Measurements from ENCODE around the gene SNED1.
"Not testable (repeated sequence)": the region's sequence is repeated elsewhere in the genome, so short reads cannot be mapped to it uniquely, and the experiment has no call there.

The SNED1 gene

DNA sequence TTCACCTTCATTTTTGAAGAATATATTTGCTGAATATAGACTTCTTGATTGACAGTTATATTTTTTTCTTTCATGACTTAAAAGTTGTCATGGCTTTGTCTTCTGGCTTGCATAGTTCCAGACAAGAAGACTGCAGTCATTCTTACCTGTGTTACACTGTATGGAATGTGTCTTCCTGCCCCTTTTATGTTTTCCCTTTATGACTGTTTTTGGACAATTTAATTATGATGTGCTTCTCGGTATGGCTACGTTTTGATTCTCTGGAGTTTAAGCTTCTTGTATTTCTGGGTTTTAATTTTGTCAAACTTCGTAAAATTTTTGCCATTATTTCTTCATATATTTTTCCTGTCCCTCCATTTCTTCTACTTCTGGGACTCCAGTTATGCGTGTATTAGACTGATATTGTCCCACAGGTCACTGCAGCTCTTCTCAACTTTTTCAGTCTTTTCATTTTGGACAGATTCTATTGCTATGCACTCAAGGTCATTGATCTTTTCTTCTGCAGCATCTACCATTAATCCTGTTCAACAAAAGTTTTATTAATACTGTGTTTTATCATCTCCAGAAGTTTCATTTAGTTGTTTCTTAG is 86.5 kb downstream of the SNED1 start:
- no peak for DNase-seq (ENCODE audit: low read depth in 2 of 2)

- DNase-seq (ENCODE audit: low read depth in 2 of 2), result no peak
These were observed 89.2 kb downstream of the SNED1 start for GRCh38 chr2:241087420-241088268.

GRCh38 chr2:241088376-241088775 is 90.0 kb downstream of the SNED1 start:
- DNase-seq (ENCODE audit: low read depth in 2 of 2), result no peak

- DNase-seq (ENCODE audit: low read depth in 2 of 2), result no peak
These were observed 90.6 kb downstream of the SNED1 start for GRCh38 chr2:241088791-241089732.

- no peak for DNase-seq (ENCODE audit: low read depth in 2 of 2)
These were observed 92.8 kb downstream of the SNED1 start for GRCh38 chr2:241091201-241091600.

DNA sequence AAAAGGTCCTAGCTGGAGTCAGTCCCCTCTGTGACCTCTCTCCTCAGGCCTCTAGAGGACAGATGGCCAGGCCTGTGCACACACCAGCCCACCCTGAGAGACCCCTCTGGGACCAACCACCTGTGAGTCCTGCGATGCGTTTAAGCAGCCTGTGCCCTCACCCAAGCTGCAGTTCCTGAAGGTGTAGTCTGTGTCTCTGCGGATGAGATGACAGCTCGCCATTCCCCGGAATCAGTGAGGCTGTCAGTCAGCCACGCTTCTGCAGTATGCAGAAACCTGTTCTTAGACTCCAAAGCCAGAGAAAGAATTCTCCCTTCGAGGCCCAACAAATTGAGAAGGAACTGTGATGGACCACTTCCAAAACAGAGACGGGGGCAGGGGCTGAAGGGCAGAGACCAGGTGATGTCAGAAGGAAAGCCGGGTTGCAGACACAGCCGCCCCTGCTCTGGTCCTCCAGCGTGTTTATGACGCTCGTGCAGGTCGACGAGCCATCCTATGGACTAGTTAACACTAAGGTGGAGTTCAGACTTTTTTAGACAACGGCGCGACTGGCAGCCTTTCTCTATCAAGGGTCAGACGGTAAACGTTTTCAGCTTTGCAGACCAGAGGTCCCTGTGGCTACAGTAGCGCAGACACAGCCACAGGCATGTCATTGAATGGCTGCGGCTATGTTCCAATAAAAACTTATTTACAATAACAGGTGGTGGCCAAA is 93.5 kb downstream of the SNED1 start:
- DNase-seq (ENCODE audit: low read depth in 2 of 2), result no peak

GRCh38 chr2:241092677-241093076 is 94.3 kb downstream of the SNED1 start:
- no peak for DNase-seq (ENCODE audit: low read depth in 2 of 2)

- not testable (repeated sequence) for DNase-seq (ENCODE audit: low read depth in 2 of 2)
These were observed 94.8 kb downstream of the SNED1 start for GRCh38 chr2:241093133-241093781.

DNA sequence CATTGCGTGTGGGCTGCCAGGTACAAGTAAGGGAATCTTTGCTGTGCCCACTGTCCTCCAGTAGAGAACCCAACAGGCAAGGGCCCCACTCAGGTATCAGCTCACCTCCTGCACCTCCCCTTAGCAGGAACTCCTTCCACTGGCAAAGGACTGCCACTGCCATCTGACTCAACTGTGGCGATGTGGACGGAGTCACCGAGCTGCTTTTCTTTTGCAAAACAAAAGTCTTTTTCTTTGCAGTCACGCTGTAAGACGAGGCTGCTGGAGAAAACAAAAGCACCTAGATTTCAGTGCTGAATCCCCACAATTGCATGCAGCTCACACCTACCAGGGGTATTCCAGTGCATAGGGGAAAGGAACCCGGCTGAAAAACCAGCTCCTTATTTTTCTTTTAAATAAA is 95.8 kb downstream of the SNED1 start:
- DNase-seq (ENCODE audit: low read depth in 2 of 2), result no peak

DNA sequence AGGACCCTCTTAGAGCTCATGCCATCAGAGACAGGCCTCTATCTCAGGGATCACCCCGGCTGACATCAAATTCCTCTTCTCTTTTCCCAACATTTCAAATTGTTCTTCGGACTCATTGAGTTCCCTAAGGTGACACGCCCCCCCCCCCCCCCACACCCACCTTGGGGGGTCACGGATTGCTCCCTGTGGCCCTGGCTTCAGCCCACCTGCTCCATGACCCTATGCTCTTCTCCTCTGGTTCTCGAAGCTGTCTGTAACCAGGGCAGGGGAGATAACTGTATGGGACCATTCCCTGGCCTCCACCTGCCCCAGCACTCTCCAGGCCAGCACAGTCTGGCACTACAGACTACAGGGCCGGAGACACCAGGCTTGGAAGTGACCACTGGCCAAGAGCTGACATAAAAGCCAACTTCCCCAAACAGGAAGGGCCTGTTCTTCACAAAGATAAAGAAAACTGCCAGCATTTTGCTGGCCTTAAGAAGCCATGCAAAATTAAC is 96.6 kb downstream of the SNED1 start:
- DNase-seq (ENCODE audit: low read depth in 2 of 2), result no peak

GRCh38 chr2:241095594-241096290 is 97.3 kb downstream of the SNED1 start:
- no peak for DNase-seq (ENCODE audit: low read depth in 2 of 2)

DNA sequence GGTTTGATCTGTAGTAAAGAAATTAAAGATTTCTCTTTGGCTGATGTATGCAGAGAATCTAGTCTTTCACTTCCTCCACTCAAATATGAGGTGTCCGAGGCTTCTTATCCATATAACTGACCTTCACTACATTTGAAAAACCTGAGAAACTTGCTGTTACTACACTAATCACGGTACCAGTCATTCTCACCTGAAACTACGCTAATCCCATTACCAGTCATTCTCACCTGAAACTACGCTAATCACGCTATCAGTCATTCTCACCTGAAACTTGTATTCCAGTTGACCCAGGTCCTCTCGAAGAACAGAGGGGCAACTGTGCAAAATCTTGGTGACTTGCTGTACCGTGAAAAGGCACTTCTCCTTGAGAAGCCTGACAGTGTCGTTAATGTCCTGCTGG is 98.6 kb downstream of the SNED1 start:
- DNase-seq (ENCODE audit: low read depth in 2 of 2), result no peak

- no peak for DNase-seq (ENCODE audit: low read depth in 2 of 2)
These were observed 100.8 kb downstream of the SNED1 start for GRCh38 chr2:241099246-241099645.

- DNase-seq (ENCODE audit: low read depth in 2 of 2), result peak; percentile 49 to 55
These were observed 103.9 kb downstream of the SNED1 start, which contains the start of gene MTERF4 for GRCh38 chr2:241102239-241102803. Gene MTERF4, minus strand, starts transcription at chr2:241102287. Its CDS starts 14 bp downstream, at chr2:241102273.

- DNase-seq (ENCODE audit: low read depth in 2 of 2), result no peak
These were observed 104.8 kb downstream of the SNED1 start for GRCh38 chr2:241103176-241103595.

- not testable (repeated sequence) for DNase-seq (ENCODE audit: low read depth in 2 of 2)
These were observed 106.2 kb downstream of the SNED1 start for GRCh38 chr2:241104611-241105010.

- DNase-seq (ENCODE audit: low read depth in 2 of 2), result no peak
These were observed 107.2 kb downstream of the SNED1 start for GRCh38 chr2:241105641-241106040.

- DNase-seq (ENCODE audit: low read depth in 2 of 2), result no peak
These were observed 108.8 kb downstream of the SNED1 start for GRCh38 chr2:241107031-241107783.
